HS-27A (cell line): Measurements from ENCODE around the gene TMEM108.

ENCODE experiments used
- DNase-seq: peaks from one replicate; pipeline ENCODE4 v3.0.0-alpha.2; 2012; ENCODE audit warnings: low read depth, missing footprints

Gene TMEM108

DNA sequence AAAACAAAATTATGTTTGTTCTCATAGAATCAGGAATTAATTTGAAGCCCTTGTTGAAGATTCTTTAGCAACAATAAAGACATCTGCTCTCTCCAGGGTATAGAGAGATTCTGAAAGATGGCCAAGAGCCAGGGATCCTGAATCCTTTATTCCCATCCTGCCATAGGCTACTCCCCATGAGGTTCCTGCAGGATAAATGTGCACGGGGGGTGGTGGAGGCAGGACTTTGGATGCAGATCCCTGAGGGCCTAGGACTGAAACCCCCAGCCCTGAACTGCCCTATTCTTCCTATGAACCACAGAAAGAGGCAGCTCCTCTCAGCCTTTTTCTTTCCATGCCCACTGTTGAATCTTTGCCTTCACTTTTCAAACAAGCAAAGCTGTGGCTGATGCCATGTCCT lies 17.1 kb downstream of the TMEM108 start:
- no peak for DNase-seq

DNA sequence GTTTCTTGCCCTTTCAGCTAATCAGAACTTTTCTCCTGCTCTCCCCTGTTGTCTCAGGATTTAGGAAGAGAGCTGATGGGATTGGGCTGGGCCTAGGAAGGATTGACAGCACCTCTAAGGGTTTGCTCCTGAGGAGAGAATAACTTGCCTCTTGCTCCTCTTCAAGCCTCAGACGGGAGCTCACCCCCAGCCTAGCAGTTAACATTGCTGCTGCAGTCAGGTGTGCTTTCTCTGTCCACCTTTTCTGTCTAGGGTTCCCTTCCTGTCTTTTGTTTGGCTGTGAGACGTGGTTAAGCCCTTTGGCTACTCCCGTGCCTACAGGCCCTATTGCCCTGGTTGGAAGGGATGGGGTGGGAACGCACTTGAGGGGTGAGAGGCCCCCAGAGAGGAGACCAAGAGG lies 20.1 kb downstream of the TMEM108 start:
- DNase-seq, result no peak

DNA sequence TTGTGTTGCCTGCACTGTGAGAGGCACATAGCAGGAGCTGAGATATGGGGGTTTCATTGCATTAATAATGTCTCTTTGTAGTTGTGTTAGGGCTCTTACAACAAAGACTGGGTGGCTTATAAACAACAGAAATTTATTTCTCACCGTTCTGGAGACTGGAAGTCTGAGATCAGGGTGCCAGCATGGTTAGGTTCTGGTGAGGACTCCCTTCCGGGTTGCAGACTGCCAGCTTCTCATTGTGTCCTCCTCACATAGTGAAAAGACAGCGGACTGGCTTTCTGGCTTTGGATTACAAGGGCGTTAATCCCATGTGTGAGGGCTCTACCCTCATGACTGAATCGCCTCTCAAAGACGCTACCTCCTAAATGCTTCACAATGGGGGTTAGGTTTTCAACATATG lies 20.6 kb downstream of the TMEM108 start:
- DNase-seq, result no peak

GRCh38 chr3:133065193-133065961 lies 27.2 kb downstream of the TMEM108 start:
- DNase-seq, result no peak

- no peak for DNase-seq
These were observed 27.8 kb downstream of the TMEM108 start for GRCh38 chr3:133066026-133066425.

GRCh38 chr3:133069556-133070286 lies 31.5 kb downstream of the TMEM108 start:
- no peak for DNase-seq

DNA sequence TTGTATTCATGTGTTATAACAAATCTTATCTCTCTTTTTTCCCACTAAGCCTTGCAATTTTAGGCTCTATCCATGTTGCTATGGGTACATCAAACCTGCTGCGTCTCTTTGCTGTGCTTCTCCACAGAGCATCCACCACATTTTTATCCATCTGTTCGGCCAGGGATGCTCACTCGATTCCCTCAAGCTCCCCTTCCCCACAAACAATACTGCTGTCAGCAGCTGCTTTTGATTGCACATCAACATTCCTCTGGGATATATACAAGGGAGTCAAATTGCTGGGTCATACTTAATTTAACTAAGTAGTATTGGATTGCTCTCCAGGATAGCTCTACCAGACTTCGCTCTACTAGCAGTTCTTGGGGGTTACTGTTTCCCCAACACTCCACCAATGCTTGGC lies 36.8 kb downstream of the TMEM108 start:
- no peak for DNase-seq

DNA sequence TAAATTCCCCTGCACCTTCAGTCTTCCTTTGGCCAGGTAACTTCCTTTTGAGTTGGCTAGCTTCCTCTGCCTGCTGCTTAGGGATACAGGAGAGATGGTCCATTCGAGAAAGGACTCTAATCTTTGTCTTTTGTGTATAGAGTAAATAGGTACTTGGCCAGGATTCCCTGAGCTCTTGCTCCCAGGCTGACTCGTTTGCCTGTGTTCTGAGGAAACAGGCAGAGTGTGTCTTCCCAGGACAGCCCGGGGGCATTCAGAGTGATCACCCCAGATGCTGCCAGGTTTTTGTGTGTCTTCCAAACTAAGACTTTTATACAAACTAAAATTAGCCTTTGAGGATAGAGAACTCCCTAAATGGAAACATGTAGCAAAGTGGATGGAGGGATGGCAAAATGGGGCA lies 39.5 kb downstream of the TMEM108 start:
- no peak for DNase-seq

- no peak for DNase-seq
These were observed 41.4 kb downstream of the TMEM108 start for GRCh38 chr3:133079621-133080020.

GRCh38 chr3:133081016-133081415 lies 42.8 kb downstream of the TMEM108 start:
- DNase-seq, result no peak

GRCh38 chr3:133083395-133083794 lies 45.2 kb downstream of the TMEM108 start:
- DNase-seq, result no peak

- DNase-seq, result no peak
These were observed 51.8 kb downstream of the TMEM108 start for GRCh38 chr3:133089906-133090485.

DNA sequence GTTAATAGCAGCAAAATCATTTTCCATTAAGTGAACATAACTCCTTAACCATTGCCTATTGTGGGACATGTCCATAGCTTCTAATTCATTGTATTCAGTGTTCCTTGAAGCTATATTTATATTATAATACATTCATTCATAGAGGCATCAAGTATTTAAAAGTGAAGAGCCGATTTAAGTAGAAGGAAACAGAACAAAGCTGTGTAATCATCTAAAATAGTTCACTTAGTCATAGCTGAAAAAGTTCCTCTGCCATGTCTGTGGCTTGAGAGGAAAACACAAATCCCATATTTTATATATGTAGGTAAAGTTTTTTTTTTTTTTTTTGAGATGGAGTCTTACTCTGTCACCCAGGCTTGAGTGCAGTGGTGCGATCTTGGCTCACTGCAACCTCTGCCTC lies 54.5 kb downstream of the TMEM108 start:
- no peak for DNase-seq

GRCh38 chr3:133093366-133093765 lies 55.2 kb downstream of the TMEM108 start:
- no peak for DNase-seq

DNA sequence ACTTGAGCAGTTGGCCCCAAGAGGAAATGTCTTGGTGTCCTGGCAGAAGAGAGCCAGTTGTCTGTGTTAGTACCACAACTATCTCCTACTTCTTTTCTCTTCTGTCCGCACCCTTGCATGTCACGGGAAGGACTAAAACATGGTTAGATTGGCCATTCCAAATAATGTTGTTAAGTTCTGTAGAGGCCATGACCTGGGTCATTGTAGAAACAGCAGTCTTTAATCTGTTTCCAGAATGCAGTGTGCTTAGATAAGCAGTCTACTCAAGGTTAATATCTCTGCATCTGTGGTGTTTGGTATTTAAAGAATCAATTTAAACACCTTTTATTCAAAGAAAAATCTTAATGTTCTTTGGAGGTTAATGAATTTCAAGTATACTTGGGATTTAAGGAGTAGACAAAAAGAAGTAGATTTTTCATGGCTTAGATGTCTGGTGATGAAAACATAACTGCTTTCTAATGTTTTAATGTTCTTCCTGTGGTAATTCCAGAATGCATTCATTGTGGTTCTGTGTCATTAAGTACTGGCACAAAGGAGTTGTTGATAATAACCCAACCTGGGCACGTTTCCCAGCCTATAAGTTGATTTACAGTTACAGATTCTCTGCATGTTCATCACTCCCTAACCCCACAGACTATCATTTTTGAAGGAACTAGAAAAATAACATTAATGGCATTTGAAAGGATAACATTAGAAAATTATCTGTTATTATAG lies 58.9 kb downstream of the TMEM108 start:
- DNase-seq, result no peak

GRCh38 chr3:133103706-133104105 lies 65.5 kb downstream of the TMEM108 start:
- no peak for DNase-seq

DNA sequence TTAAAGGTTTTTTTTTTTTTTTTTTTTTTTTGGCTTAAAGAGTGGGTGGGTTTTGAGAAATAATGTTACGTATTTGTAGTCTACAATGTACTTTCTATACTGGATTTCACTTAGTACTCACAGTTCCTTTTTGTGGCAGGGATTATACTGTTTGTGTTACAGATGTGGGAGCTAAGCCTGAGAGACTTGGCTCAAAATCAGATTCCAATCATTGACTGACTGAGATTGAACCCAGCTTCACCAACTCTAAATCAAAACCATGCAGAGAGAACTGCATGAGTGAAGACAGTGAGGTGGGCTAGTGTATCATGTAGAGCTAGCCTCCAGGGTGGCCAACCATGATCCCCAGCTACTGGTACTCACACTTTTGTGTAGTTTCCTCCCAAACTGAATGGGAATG lies 68.0 kb downstream of the TMEM108 start:
- DNase-seq, result no peak

GRCh38 chr3:133112666-133113065 lies 74.5 kb downstream of the TMEM108 start:
- DNase-seq, result no peak

GRCh38 chr3:133113526-133113925 lies 75.3 kb downstream of the TMEM108 start:
- no peak for DNase-seq

DNA sequence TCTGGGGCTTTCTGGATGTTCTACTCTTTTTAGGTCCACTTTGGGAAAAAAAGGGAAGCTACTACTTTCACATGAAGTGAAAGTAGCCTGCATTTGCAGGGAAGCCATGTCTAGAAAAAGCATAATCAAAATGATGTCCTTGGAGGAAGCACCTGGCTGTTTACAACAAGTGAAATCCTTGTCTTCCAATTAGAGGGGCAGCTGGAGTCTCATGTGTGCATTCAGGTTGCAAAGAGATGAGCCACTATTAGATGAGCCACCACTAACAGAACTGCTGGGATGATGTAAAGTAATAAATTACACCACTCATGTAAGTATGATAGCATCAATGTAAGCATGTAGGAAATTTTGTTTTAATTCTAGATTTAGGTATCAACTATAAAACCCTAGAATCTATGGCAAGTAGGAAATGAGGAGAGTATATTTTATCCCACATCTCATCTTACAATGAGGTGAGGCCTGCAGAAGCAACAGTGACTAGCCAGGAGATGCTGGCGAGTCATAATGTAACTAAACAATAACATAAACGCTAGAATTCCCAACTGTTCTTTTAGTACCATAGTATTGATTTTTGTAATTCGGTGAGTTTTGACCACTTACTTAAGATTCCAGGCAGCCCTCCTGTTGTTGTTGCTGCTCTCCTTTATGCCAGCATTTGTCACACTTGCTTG lies 75.9 kb downstream of the TMEM108 start:
- no peak for DNase-seq

DNA sequence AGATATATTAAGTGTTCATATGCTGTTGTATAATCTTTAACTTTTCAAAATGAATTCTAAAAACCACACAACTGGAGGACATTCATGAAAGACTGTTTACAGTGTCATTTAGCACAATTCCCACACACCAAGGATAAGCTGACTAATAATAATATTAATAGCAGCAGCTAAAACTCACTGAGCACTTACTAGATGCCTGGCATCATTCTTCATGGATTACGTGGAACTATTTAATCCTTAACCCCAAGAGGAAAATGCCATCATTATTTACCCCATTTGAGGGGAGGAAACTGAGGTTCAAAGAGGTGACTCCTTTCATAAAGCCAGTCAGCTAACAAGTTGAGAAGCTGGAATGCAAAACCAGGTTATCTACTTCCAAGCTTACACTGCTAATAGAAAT lies 77.0 kb downstream of the TMEM108 start:
- DNase-seq, result no peak

DNA sequence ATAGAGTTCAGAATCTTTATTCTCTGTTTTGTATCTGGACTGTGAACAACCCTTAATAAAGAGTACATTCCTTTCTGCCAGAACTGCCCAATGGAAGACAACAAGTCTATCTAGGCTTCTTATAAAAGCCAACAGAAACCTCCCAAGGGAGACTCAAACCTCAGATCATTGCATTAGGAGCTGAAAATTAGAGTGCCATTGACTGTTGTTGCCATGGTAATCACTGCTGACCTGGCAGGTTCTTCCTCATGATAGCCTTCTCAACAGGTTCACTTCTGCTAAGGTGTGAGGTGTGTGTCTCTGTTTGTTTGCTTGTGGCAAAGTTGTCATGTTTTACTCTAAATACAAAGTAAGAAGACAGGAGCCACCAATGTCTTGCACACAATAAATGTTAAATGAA lies 79.2 kb downstream of the TMEM108 start:
- no peak for DNase-seq
